ENCODE results near the gene LENG9.
"Not testable (repeated sequence)": the region's sequence is repeated elsewhere in the genome, so short reads cannot be mapped to it uniquely, and the experiment has no call there.

Gene LENG9

DNA sequence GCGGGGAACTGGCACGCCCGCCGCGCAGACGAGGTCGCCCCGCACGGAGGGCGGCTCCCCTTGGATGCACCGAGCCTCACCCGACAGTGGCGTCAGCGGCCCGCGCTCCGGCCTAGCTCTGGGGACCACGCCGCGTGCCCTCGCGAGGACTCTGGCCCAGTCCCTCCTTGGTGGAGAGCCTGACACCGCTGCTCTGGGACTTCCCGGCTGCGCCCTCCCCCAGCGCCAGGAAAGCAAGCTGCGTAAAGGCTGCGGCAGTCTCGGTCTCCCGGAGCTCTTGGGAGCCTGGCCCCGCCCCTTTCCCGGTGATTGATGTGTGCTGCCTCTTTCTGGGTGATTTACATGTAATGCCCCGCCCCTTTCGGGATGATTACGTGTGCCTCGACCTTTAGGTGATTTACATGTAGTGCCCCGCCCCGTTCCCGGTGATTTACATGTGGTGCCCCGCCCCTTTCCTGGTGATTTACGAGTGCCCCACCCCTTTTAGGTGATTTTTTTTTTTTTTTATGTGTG lies at the start of gene LENG9:
LENG9 (minus strand) TSS at position 248 of the 513 bp plus-strand sequence. CDS start 252 bp downstream, outside the sequence.
- DNase-seq = peak; percentile 100

DNA sequence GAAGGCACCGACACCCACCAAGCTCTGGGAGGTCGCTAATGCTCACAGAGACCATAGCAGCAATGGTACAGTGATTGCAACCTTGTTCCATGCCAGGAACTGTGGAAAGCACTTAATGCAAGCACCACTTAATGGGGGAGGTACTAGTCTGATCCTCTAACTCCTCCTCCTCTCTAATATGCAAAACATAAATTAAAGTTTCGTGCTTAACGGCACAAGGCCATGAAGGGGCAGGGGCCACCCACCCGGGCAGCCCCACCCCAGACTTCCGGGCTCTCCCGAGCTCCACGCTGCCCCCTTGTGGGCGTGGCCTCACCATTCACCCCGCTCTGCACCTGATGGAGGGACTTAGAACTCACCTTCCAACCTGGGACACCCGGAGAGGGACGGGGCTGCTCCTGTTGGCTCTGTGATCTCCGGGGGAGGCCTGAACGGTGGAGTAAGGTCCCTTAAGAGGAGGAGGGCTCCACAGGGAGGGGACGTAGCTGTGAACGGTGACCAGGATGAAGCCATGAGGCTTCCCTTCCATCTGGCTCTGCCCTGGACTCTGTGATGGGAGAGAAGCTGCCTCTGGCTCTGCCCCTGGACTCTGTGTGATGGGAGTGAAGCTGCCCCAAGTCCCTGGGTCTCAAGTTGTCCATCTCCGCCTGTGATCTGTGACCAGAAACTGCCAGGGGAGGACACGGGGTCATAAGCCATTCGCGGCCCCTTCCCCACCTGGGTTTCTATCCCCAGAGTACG lies 45.8 kb upstream of the LENG9 start:
- DNase-seq = not testable (repeated sequence)

DNA sequence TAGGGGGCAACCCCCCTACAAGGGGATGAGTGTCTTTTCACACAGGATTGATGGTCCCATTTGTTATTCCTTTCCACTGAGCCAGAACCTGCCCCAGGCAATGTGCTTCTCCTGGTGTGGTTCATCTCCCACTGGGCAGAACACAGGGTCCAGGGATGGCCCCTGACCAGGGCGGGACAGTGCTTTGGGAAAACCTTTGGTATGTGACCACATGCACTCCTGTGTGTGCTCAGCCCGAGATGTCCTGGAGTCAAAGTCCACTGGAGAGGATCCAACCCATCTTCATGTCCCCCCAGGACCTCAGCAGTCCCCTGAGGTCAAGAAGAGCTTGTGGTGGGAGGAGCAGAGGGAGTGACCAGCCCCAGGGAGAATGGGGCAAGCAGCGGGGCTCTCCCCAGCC lies 44.9 kb upstream of the LENG9 start:
- DNase-seq = not testable (repeated sequence)

DNA sequence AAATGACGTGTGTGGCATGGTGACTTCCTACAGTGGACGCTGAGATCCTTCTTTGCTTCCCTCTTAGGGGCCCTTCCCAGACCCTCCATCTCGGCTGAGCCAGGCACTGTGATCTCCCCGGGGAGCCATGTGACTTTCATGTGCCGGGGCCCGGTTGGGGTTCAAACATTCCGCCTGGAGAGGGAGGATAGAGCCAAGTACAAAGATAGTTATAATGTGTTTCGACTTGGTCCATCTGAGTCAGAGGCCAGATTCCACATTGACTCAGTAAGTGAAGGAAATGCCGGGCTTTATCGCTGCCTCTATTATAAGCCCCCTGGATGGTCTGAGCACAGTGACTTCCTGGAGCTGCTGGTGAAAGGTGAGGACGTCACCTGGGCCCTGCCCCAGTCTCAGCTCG lies 44.2 kb upstream of the LENG9 start:
- no peak for DNase-seq

DNA sequence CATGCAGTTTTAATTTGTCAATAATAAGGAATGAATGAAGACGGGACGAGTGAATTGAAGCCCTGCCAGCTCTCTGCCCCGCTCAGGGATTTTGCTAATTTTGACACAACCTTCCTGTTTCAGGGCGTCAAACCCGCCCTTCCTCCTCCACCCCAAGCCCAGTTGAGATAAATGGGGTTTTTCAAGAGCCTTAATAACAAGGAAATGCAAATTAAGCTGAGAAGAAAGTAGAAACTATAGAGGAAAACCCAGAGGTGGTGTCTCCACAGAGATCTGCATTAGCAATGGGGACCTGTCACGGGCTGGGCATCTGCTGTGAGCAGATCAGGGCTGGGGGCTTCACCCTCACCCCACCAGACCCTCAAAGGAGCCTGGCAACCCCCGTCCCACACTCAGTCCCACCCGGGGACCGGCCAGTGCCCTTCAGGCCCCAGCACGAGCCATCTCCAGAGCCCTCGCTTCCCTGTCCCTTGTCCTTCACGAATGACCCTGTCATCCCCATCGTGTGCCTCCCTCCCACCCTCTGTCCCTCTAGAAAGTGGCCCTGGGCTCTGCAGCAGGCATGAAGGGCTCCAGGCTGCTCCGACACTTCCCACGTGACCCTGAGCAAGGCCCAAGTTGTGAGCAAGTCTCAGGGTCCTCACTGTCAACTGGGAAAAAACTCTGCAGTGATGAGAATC lies 43.6 kb upstream of the LENG9 start:
- not testable (repeated sequence) for DNase-seq

DNA sequence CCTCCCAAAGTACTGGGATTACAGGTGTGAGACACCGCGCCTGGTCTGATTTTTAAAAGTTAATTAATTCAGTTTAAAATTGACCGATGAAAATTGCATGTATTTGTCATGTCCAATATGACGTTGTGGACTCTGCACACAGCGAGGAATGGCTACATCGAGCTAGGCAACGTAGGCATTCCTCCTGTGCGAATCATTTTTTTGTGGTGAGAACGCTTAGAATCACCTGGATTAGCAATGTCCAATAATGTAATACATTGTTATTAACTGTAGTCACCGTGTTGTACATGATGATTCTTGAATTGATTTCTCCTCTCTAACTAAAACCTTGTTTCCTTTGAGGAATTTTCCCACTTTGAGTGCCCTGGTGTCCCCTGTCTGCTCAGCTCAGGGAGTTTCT lies 42.5 kb upstream of the LENG9 start:
- DNase-seq = no peak

DNA sequence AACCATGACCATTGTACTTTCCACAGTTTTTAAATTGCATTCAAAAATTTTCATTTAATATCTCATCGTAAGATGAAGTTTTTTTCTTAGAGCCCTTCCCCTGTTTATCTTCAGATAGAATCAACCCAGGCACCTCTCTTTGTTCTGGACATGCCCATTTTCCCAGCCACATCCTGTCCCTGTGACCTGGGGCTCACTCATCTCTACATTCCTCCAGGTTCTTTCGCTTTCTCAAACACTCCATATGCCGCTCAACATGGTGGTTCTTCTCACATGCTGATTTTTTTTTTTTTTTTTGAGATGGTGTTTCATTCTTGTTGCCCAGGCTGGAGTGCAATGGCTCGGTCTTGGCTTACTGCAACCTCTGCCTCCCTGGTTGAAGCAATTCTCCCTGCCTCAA lies 42.0 kb upstream of the LENG9 start:
- not testable (repeated sequence) for DNase-seq

DNA sequence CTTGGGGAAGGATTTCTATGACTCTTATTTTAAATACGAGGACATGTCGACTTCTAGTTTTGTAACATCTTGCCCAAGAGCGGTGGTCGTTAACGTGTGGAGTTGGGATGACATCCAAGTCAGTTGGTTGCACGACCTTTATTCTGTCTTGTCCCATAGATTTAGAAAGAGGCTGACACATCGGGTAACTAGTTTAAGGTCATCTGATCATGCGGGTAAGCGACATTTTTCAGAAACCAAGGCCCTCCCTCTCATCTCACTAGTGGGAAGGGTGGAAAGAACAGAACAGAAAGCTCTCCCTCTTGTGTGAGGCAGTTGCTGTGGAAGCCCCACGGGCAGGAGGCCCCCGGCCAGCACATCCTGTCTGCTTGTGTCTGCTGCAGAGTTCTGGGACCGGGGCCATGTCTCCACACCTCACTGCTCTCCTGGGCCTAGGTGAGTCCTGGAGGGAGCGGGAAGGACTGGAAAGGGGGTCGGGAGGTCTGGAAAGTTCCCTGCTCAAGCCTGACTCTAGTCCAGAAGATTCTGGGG lies 39.0 kb upstream of the LENG9 start, which contains the start of gene LAIR2:
LAIR2 (plus strand) TSS at position 314 of the 531 bp plus-strand sequence; CDS start at position 402, 88 bp downstream.
- no peak for DNase-seq

DNA sequence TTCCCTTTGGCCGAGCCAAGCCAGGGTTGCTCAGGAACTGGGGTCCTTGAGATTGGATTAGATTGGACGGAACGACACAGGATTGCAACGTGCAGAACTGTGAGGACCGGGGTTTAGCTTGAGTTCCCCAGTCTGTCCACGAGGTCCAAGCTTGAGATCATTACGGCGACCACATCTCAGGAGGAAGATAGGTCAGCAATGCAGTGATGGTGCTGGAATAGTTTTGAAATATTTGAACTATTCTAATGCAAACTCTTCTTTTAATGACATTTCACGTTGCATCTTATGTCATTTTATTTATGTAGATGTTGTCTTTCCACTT lies 34.8 kb upstream of the LENG9 start:
- not testable (repeated sequence) for DNase-seq

DNA sequence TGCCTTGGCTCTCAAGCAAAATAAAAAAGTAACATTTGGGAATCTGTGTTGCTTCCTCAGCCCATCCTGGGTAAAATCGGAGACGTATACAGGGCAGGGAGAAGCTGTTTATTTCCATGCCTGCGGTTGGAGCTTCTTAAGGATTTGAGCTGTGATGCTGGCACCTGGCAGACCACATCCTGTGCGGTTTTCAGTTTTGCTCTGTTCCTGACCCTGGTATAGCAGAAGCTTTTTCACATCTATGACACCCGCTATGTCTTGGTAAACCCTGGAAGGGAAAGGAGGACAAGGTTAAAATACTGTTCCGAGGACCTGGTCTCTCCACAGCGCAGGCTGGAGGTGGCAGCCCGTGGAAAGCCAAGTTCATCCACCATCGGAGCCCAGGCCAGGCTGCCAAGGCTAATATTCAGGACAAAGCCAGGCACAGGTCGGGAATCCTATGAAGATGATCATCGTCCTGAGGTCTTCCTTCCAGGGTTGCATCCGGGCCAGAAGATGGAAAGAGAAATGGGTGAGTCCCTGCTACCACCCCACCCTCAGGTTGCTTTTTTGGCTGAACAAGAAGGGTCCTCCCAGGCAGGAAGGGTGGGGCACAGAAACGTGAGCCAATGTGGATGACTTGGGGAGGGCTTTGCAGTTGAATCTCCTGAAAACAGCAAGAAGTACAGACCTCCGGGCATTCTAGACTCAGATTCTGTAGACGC lies 34.3 kb upstream of the LENG9 start:
- not testable (repeated sequence) for DNase-seq

DNA sequence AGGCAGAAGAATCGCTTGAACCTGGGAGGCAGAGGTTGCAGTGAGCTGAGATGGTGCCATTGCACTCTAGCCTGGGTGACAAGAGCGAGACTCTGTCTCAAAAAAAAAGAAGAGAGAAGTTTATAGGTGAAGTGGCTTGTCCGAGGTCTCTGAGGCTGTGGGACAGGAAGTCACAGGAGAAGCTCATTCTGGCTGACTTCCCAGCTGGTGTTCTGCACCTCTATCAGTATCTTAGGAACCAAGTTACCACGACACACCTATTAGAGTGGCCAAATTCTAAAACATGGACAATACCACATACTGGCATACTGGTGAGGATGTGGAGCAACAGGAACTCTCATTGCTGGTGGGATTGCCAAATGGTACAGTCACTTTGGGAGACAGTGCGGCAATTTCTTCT lies 31.7 kb upstream of the LENG9 start:
- DNase-seq = not testable (repeated sequence)

DNA sequence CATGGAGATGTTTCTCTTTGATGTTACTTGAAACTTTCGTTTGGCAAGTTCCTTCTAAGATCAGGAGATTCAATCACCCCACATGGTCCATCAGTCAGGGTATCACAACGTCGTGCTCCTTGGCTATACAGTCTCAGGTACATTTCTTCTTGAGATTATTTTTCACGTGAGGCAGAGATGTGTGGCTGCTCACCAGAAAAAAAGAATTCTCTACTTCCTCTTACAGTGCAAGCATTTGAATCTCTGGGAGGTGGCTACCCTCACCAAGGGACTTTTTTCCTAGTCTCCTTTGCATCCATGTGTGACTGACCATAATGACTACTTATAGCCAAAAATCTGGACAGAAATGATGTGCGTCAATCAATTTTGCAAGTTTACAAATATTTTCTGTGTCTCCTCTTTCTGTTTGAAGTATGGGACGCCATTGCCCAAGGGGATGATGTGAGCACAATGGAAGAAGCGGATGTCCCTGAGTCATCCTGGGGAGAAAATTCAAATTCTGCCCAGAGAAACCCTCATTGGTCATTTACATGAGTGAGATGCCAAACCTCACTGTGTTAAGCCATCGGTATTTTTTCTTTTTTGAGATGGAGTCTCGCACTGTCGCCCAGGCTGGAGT lies 30.5 kb upstream of the LENG9 start:
- DNase-seq = no peak

DNA sequence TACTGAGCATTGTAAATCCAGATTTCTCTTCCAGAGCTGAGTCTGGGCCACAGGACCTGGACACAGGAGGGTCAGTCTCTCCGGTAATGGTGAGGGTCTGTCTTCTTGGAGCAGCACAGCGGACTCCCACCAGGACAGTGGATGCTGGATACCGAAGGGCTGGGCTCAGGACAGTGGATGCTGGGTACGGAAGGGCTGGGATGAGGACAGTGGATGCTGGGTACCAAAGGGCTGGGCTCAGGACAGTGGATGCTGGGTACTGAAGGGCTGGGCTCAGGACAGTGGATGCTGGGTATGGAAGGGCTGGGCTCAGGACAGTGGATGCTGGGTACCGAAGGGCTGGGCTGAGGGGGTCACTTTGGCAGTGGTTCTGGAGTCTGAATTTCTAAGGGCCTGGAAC lies 29.5 kb upstream of the LENG9 start:
- not testable (repeated sequence) for DNase-seq

DNA sequence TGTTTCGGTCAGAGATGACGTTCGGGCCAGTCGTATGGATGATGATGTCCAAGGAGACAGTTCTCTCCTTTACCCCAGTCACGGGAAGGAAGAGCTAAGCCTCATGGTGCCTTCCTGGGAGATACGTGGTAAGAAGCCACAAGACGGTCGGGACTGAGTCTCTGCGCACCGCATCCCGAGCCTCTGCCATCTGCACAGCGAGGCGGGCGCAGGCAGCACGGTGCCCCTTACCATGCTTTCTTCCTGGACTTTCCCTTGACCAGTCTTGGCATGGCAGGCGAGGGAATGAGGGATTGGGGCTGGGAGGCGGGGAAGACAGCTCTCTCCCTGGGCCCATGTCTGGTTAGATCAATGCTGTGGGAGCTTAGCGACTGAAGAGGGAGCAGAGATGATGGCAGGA lies 29.0 kb upstream of the LENG9 start:
- no peak for DNase-seq

DNA sequence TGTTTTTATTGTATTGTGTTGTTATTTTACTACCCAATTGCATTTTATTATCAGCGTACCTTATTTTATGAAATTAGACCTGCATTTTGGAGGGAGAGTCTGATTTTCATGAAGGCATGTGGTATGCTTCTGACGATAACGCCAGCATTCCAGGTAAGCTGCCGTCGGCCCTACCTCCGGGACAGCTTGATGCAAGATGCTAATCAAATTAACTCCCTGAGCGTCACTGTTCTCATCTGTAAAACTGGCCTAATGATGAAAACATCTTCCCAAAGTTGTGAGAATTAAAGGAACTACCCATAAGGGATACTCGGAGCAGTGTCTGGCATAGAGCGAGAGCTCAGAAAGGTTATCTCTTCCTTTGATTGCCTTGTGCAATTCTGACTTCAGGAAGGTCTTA lies 26.2 kb upstream of the LENG9 start:
- DNase-seq = no peak

DNA sequence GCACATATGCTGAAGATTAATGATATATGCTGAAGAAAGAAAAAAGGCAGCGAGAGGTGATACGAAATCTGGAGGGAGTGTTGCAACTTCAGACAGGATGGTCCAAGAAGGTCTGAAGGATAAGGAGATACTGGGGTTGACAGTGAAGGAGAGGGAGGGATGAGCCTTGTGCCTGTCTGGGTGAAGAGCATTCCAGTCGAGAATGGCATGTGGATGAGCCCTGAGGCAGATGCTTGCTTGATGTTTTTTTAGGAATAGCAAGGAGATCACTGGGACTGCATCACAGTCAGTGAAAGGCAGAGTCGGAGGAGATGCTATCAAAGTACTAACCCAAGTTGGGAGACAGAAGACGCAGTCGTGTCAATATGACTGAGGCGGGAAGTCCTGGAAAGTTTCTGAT lies 25.8 kb upstream of the LENG9 start:
- DNase-seq = no peak

DNA sequence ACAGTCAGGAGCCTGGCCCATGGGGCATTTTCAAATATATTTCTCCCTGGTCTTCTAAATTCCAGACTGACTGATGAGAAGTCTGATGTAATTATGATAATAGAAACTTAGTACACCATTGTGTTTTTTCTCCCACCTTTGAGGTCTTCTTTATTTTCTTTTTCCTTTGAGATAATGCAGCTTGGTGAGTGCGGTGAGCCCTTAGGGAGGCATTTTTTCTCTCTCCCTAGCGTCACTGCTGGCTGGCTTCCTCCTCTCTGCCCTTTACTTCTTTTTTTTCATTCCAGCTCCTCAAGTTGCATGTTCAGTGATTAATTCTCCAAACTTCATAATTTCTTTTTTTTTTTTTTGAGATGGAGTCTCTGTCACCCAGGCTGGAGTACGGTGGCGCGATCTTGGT lies 22.3 kb upstream of the LENG9 start:
- no peak for DNase-seq

DNA sequence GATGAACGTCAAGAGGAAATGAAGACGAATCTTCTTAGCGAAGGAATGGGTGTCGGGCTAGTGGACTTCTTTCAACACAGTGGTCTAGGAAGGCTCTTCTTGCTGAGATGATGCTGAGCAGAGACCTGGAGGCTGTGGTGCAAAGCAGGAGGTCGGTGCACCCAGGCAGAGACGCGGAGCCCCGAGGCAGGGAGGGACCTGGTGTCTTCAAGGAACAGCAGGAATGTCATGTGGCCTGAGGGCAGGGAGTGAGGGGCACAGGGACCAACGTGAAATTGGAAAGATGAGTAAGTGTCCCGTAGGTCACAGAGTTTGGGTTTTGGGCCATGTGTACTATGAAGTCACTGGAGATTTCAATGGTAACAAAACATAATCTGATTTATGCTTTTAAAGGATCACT lies 20.9 kb upstream of the LENG9 start:
- no peak for DNase-seq

DNA sequence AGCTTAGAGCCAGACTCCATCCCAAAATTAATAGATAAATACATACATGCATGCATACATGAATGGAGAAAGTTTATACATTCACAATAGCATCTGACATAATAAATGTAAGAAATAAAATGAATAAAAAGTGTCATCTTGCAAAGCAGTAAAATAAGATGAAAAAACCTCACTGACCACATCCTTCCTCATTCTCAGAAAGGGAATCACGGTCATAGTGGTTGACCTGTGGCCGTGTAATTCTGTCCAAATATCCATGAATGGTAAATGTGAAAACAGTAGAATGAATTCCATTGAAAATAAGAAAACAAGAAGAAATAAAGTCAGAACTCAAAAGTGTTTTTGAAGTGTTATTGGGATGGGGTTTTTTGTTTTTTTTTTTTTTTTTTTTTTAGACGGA lies 19.3 kb upstream of the LENG9 start:
- peak; percentile 53 for DNase-seq

DNA sequence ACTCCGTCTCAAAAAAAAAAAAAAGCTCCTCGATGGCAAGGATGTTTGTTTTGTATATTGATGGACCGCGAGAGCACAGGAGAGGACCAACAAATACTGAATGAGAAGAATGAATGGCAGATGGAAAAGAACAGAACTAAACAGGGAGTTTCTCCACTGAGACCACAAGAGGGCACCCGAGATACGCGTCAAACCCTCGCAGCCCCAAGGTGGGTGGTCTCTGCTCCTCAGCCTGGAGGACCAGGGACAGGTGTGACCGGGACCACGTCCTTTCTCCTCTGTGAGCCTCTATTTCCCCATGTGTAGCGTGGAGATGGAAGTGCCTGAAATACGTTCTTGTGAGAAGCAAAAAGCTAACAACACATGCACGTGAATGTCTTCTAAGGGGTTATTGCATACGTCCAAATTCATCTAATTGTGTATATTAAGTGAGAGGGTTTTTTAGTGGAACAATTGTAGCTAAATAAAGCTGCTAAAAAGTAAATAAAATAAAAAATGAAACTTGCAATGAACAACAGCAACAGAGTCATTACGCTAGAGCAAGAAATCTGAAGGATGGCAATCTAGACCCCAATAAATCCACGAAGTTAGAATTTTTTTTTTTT lies 17.9 kb upstream of the LENG9 start:
- DNase-seq = peak; percentile 71

DNA sequence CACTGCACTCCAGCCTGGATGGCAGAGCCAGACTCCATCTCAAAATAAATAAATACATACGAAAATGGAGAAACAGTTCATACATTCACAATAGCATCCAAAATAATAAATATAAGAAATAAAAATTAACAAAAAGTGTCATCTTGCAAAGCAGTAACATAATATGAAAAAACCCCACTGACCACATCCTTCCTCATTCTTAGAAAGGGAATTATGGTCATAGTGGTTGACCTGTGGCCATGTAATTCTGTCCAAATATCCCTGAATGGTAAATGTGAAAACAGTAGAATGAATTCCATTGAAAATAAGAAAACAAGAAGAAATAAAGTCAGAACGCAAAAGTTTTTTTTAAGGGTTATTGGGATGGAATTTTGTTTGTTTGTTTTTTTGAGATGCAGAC lies 16.5 kb upstream of the LENG9 start:
- peak; percentile 40 for DNase-seq

DNA sequence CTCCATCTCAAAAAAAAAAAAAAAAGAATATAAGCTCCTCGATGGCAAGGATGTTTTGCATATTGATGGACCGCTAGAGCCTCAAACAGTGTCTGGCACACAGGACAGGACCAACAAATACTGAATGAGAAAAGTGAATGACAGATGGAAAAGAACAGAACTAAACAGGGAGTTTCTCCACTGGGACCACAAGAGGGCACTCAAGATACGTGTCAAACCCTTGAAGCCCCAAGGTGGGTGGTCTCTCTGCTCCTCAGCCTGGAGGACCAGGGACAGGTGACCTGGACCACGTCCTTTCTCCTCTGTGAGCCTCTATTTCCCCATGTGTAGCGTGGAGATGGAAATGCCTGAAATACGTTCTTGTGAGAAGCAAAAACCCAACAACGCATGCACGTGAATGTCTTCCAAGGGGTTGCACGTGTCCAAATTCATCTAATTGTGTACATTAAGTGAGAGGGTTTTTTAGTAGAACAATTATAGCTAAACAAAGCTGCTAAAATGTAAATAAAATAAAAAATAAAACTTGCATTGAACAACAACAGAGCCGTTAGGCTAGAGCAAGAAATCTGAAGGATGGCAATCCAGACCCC lies 15.2 kb upstream of the LENG9 start:
- DNase-seq = peak; percentile 77

Data from hematopoietic multipotent progenitor cell treated with erythropoietin and hydrocortisone succinate and interleukin-3 and kit ligand, for 6 days (in vitro differentiated cells).